ENCODE data around the gene CYTH2.

Gene CYTH2

DNA sequence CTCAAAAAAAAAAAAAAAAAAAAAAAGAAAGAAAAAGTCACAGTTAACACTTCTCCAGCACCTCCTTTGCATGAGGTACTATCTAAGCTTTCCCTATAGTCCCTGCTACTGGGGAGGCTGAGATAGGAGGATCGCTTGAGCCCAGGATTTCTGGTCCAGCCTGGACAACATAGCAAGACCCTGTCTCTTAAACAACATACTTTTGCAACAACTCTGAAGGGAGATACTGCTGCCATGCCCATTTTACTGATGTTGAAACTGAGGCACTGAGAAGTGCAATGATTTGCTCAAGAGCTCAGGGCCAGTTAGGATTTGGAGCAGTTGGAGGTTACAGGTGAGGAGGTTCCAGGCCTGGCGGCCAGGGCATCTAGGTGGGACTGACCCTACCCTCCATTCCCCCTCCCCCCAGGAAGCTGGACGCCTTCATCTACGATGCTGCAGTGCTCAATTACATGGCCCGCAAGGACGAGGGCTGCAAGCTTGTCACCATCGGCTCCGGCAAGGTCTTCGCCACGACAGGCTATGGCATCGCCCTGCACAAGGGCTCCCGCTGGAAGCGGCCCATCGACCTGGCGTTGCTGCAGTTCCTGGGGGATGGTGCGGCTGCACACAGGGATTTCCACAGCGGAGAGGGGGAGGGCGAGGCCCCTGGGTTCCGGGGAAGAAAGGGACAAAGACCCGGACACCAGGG is 27.7 kb upstream of the CYTH2 start:
- Mint-ChIP-seq H3K27ac (no peak overlapping the region), H3K9me3 (peaks cover 4% of the 10 kb centered on the region), H3K27me3 (ENCODE audit: low read depth, poor library complexity) (no peaks in the 10 kb centered on the region), H3K4me1 (peaks cover 45% of the 10 kb centered on the region), H3K36me3 (ENCODE audit: low read depth) (peaks cover 19% of the 10 kb centered on the region), H3K4me3 (no peak overlapping the region)
- DNase-seq = no peak
- TF ChIP-seq, protein P1, sequence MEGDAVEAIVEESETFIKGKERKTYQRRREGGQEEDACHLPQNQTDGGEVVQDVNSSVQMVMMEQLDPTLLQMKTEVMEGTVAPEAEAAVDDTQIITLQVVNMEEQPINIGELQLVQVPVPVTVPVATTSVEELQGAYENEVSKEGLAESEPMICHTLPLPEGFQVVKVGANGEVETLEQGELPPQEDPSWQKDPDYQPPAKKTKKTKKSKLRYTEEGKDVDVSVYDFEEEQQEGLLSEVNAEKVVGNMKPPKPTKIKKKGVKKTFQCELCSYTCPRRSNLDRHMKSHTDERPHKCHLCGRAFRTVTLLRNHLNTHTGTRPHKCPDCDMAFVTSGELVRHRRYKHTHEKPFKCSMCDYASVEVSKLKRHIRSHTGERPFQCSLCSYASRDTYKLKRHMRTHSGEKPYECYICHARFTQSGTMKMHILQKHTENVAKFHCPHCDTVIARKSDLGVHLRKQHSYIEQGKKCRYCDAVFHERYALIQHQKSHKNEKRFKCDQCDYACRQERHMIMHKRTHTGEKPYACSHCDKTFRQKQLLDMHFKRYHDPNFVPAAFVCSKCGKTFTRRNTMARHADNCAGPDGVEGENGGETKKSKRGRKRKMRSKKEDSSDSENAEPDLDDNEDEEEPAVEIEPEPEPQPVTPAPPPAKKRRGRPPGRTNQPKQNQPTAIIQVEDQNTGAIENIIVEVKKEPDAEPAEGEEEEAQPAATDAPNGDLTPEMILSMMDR (IDR thresholded peaks at IDR 0.05) = no peak

DNA sequence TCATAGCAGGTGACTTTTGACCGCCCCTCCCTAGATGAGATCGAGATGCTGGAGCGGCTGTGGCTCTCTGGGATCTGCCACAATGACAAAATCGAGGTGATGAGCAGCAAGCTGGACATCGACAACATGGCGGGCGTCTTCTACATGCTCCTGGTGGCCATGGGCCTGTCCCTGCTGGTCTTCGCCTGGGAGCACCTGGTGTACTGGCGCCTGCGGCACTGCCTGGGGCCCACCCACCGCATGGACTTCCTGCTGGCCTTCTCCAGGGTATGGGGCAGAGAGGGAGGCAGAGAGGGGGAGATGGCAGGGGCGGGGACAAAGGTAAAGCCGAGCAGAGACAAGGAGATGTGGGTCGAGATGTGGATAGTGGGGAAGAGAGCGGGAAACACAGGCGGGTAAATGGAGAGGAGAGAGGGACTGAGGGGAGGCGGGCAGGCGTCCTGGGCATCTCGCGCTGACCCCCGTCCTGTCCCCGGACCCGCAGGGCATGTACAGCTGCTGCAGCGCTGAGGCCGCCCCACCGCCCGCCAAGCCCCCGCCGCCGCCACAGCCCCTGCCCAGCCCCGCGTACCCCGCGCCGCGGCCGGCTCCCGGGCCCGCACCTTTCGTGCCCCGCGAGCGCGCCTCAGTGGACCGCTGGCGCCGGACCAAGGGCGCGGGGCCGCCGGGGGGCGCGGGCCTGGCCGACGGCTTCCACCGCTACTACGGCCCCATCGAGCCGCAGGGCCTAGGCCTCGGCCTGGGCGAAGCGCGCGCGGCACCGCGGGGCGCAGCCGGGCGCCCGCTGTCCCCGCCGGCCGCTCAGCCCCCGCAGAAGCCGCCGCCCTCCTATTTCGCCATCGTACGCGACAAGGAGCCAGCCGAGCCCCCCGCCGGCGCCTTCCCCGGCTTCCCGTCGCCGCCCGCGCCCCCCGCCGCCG is 26.8 kb upstream of the CYTH2 start:
- Mint-ChIP-seq H3K4me3 (no peak overlapping the region), H3K27ac (no peak overlapping the region), H3K36me3 (ENCODE audit: low read depth) (peaks cover 21% of the 10 kb centered on the region), H3K9me3 (peaks cover 4% of the 10 kb centered on the region), H3K27me3 (ENCODE audit: low read depth, poor library complexity) (no peaks in the 10 kb centered on the region), H3K4me1 (peaks cover 42% of the 10 kb centered on the region)
- TF ChIP-seq, protein P1 (IDR thresholded peaks at IDR 0.05) = no peak
- no peak for DNase-seq

DNA sequence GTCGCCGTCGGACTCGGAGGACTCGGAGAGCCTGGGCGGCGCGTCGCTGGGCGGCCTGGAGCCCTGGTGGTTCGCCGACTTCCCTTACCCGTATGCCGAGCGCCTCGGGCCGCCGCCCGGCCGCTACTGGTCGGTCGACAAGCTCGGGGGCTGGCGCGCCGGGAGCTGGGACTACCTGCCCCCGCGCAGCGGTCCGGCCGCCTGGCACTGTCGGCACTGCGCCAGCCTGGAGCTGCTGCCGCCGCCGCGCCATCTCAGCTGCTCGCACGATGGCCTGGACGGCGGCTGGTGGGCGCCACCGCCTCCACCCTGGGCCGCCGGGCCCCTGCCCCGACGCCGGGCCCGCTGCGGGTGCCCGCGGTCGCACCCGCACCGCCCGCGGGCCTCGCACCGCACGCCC is 25.9 kb upstream of the CYTH2 start:
- DNase-seq = no peak
- no peak overlapping the region for H3K4me3 Mint-ChIP-seq
- no peak overlapping the region for H3K27ac Mint-ChIP-seq
- TF ChIP-seq, protein P1 (IDR thresholded peaks at IDR 0.05) = no peak
- H3K9me3 Mint-ChIP-seq = peaks cover 4% of the 10 kb centered on the region
- peaks cover 30% of the 10 kb centered on the region for H3K36me3 Mint-ChIP-seq (ENCODE audit: low read depth)
- H3K4me1 Mint-ChIP-seq = peaks cover 39% of the 10 kb centered on the region
- no peaks in the 10 kb centered on the region for H3K27me3 Mint-ChIP-seq (ENCODE audit: low read depth, poor library complexity)

DNA sequence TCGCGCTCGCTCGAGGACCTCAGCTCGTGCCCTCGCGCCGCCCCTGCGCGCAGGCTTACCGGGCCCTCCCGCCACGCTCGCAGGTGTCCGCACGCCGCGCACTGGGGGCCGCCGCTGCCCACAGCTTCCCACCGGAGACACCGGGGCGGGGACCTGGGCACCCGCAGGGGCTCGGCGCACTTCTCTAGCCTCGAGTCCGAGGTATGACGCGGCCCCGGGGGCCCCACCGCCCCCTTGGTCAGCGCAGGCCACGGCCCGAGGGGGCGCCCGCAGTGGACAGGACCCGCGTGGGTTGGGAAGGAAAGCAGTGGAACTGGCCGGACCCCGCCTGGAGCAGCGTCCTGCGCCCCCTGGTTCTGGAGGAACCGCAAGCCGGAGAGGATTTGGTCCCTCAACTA is 25.4 kb upstream of the CYTH2 start:
- no peak for DNase-seq
- Mint-ChIP-seq H3K27ac (no peak overlapping the region), H3K27me3 (ENCODE audit: low read depth, poor library complexity) (no peaks in the 10 kb centered on the region), H3K9me3 (peaks cover 4% of the 10 kb centered on the region), H3K4me1 (peaks cover 39% of the 10 kb centered on the region), H3K36me3 (ENCODE audit: low read depth) (peaks cover 34% of the 10 kb centered on the region), H3K4me3 (no peak overlapping the region)
- TF ChIP-seq, protein P1 (IDR thresholded peaks at IDR 0.05) = no peak

DNA sequence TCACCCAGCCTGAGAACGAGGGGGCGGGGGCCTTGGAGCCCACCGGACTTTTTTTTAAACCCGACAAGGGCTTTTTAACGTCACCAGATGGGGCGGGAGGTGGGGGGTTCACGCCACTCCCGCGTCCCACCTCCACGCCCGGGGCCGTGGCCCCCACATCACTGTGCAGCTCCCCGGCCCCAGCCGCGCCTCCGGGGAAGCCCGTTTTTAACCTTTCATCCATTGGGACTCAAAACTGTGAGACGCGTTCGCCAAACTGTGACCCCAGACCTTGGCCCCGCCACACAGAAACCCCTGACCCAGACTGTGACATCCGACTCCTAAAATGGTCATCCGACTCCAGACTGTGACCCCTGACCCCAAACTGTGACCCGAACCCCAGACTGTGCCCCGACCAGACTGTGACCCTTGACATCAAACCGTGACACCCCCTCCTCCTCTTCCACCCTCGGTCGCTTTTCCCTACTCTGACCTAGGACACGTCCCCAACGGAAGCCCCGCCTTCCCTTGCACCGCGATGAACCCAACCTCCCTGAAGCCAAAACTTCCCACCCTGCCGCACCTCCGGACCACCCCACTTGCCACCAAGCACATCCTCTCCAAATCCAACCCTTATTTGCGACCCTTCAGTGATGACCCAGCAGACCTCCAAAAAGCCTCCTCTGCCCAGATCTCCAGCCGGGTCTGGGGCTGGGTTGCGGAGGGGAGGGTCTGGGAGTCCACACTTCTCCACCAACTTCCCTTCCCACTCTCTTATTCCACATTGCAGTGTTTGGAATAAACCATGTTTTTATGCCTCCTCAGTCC is 24.8 kb upstream of the CYTH2 start:
- H3K36me3 Mint-ChIP-seq (ENCODE audit: low read depth) = peaks cover 38% of the 10 kb centered on the region

More for the DNA sequence above, 24.8 kb upstream of the CYTH2 start:
- Mint-ChIP-seq H3K27me3 (ENCODE audit: low read depth, poor library complexity) (no peaks in the 10 kb centered on the region), H3K4me3 (peak overlapping the region; percentile 88), H3K9me3 (peaks cover 4% of the 10 kb centered on the region), H3K4me1 (peaks cover 39% of the 10 kb centered on the region), H3K27ac (peak overlapping the region; percentile 84)
- TF ChIP-seq, protein P1 (IDR thresholded peaks at IDR 0.05) = no peak
- peak; percentile 32 for DNase-seq
